Measurements from ENCODE around the gene USP13. TPM values are rescaled to one million over a fixed set of nuclear protein-coding genes. Genes with fewer than 3 reads are reported as not detected.

USP13 gene
- total and polyA plus RNA-seq, 2 donors (not counting 3 experiments of a cell fraction or from before 2014, with no cell fraction given): 5.8 to 24.0 TPM

DNA sequence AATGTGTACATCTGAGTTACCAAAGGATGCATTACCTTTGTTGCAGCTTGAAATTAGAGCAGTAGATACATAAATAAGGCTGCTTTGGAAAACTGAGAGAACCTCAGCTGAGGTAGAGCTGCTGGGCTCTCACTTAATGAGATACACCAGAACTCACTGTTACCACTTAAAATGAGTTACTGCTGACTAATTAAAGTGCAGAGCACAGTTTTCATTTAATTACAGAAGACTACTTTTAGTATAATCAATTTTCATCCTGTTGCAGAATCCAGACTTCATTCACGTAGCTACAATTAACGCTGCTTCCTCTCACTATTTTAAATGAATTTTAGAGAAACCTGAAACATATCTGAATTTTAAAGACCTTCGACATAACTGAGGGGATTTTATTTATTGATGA is 169.5 kb downstream of the USP13 start:
- TF ChIP-seq MAX (IDR thresholded peaks at IDR 0.05; ENCODE audit: insufficient read depth, insufficient read length): no peak
- no peak for TF ChIP-seq POLR2AphosphoS5 (IDR thresholded peaks at IDR 0.05; ENCODE audit: insufficient read depth, low read depth, low read length)
- no peak for TF ChIP-seq EZH2 (IDR thresholded peaks at IDR 0.05; ENCODE audit: borderline replicate concordance, low read depth, low read length, severe bottlenecking)
- TF ChIP-seq GATA2 (IDR thresholded peaks at IDR 0.05; ENCODE audit: insufficient read depth, insufficient read length, low read depth, low read length): no peak
- no peak for TF ChIP-seq CTCF (IDR thresholded peaks at IDR 0.05; ENCODE audit: extremely low read depth in 1 of 2, insufficient read depth in 1 of 2, low read depth in 1 of 2, low read length in 2 of 2)
- no peak for TF ChIP-seq MYC (IDR thresholded peaks at IDR 0.05; ENCODE audit: low read depth, low read length)
- TF ChIP-seq FOS (IDR thresholded peaks at IDR 0.05; ENCODE audit: borderline replicate concordance, insufficient read depth, low read length): no peak
- TF ChIP-seq POLR2A (IDR thresholded peaks at IDR 0.05; ENCODE audit: low read depth, low read length): no peak
- TF ChIP-seq JUN (IDR thresholded peaks at IDR 0.05; ENCODE audit: borderline replicate concordance, insufficient read depth, insufficient read length, low read depth): no peak
- H3K4me3 ChIP-seq (replicated peaks in 1 of 3; ENCODE audit: insufficient read depth in 1 of 3, low read depth in 1 of 3, low read length in 3 of 3): no peak overlapping the region
- CTCF ChIA-PET: interaction anchor here (1.0 to 3.6 kb wide), 5 partner anchors 11 to 773 kb away, joined by 3 to 29 read pairs (median 3); no protein-coding TSS in a partner anchor
- H3K4me1 ChIP-seq (ENCODE audit: control insufficient read depth, extremely low read depth, insufficient read depth, low read length): no peaks in the 10 kb centered on the region
- dilution Hi-C loops (cut with MboI; ENCODE audit: extremely low pct_ligation_motif_present, low sequenced_read_pairs): no loop called here
- H3K79me2 ChIP-seq (ENCODE audit: control insufficient read depth, insufficient read depth, low read length): no peaks in the 10 kb centered on the region
- no peak overlapping the region for H3K4me2 ChIP-seq (ENCODE audit: insufficient read depth, low read length)
- no peak overlapping the region for H3K27ac ChIP-seq (ENCODE audit: insufficient read depth, low read depth, low read length)
- H3K36me3 ChIP-seq (ENCODE audit: control insufficient read depth in 2 of 2, extremely low read depth in 1 of 2, insufficient read depth in 2 of 2, low read length in 2 of 2): no peaks in the 10 kb centered on the region
- H3K9me1 ChIP-seq (replicated peaks; ENCODE audit: control insufficient read depth, extremely low read depth, insufficient read depth, low read length): no peaks in the 10 kb centered on the region
- POLR2A ChIA-PET: no interaction called here
- intact Hi-C loops (cut with micrococcal nuclease): no loop called here
- H4K20me1 ChIP-seq (replicated peaks; ENCODE audit: control insufficient read depth, extremely low read depth, insufficient read depth, low read length): no peaks in the 10 kb centered on the region
- DNase-seq (ENCODE audit: low read depth, low spot score) (no peak), FAIRE-seq (no peak)
- BruUV-seq (replicated peaks): no TSS peak
- H3K9ac ChIP-seq (replicated peaks; ENCODE audit: extremely low read depth, insufficient read depth, low read length): no peak overlapping the region
- peaks cover 7 to 18% of the 10 kb centered on the region in 2 experiments for H3K27me3 ChIP-seq (ENCODE audit: control insufficient read depth in 2 of 2, insufficient read depth in 2 of 2, low read length in 2 of 2)
- H2AFZ ChIP-seq (ENCODE audit: low read depth, low read length): no peak overlapping the region
- no peaks in the 10 kb centered on the region for H3K9me3 ChIP-seq (replicated peaks; ENCODE audit: control insufficient read depth, insufficient read depth, low read length)

Measured in endothelial cell of umbilical vein (primary cell).